GM12865 (cell line): ENCODE measurements around the gene FIGNL2.

Experiments used
- DNase-seq: peaks from one replicate; pipeline ENCODE4 v3.0.0; 2010; ENCODE audit warnings: low read depth
- H3K4me3 ChIP-seq: 2 replicates; pipeline ENCODE4 v1.5.1; 2011; ENCODE audit warnings: mild to moderate bottlenecking, low read depth, low read length, control low read depth
- CTCF ChIP-seq: IDR thresholded peaks from 2 replicates; pipeline ENCODE4 v1.5.1; 2011; ENCODE audit warnings: low read length, control low read depth, low read depth, inconsistent platforms; ENCODE audit not compliant: insufficient read depth; ENCODE audit errors: missing control alignments

Gene FIGNL2

GRCh38 chr12:51827925-51828818 is 20.3 kb downstream of the FIGNL2 start:
- DNase-seq = peak; percentile 4
- H3K4me3 ChIP-seq = no peak overlapping the region
- no peak for TF ChIP-seq CTCF

GRCh38 chr12:51826881-51827280 is 21.6 kb downstream of the FIGNL2 start:
- no peak for TF ChIP-seq CTCF
- no peak overlapping the region for H3K4me3 ChIP-seq
- DNase-seq = no peak

- TF ChIP-seq CTCF = no peak
- DNase-seq = no peak
- H3K4me3 ChIP-seq = no peak overlapping the region
Observed at GRCh38 chr12:51825216-51825615, 23.3 kb downstream of the FIGNL2 start.

GRCh38 chr12:51823875-51824565 is 24.5 kb downstream of the FIGNL2 start:
- no peak overlapping the region for H3K4me3 ChIP-seq
- TF ChIP-seq CTCF = peak; percentile 22
- DNase-seq = peak; percentile 37

DNA sequence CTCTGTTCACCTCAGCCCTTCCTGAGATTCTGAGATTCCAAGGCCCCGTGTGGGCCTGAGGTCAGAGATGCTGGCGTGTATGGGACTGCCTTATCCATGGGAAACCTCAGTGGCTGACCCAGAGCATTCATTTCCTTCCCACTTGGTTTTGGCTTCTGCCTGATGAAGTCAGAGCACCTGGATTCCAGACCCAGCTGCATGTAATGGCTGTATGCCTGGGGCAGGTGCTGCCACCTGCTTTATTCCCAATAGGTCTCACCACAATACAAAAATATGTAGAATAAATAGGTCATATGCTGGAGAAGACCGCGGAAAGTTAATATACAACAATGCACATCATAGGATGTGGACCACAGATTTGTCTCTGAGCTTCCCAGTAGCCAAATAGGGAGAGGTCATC is 25.6 kb downstream of the FIGNL2 start:
- H3K4me3 ChIP-seq = no peak overlapping the region
- no peak for DNase-seq
- no peak for TF ChIP-seq CTCF

DNA sequence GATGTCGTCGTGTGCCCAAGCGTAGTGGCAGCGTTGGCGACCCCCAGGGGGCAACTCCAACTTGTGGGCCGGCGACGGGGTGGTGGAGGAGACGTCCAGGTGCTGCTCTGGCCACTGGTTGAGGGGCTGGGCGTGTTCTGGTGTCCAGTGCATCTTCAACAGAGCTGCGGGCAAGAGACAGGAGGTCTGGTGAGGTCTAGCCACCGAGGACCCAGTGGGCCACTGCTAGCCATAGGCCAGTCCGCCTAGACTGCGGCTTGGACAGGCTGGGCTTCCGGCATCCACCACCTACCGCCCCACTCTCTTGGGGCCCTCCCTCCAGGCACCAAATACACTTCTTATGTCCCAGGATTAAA is 26.3 kb downstream of the FIGNL2 start:
- no peak for DNase-seq
- H3K4me3 ChIP-seq = no peak overlapping the region
- no peak for TF ChIP-seq CTCF
